K562 (cell line): ENCODE results near the gene SIK3. TPM values are rescaled to one million over a fixed set of nuclear protein-coding genes. Genes with fewer than 3 reads are reported as not detected.

Experiments
- ATAC-seq: fragments of 200-7000 bp; cut with Tn5 transposase; 3 replicates; pipeline ENCODE4 v1.9.1; 2020; ENCODE audit warnings: moderate library complexity
- BruUV-seq: library from RNA; stranded (reverse); fragments of 400-500 nt; replicated peaks from 2 replicates; lab custom pipeline; 2021; lab: Mats Ljungman, UMichigan
- CTCF ChIA-PET: fragments of 300-600 bp; formaldehyde crosslinking; extraction: SDS; loops from one replicate; lab custom pipeline; 2021; ENCODE audit warnings: low intra/inter-chr PET ratio; lab: Yijun Ruan, JAX
- POLR2A ChIA-PET: fragments of 300-600, 350-650 bp; sonication (Branson Sonifier 250); formaldehyde crosslinking; extraction: SDS; loops from one replicate; lab custom pipeline; 2021; ENCODE audit warnings: antibody characterized with exemption, inconsistent platforms; lab: Yijun Ruan, JAX
- DNase-seq, 4 experiments: peaks; one replicate each; pipeline versions ENCODE4 v3.0.0 to v3.0.0-alpha.2; 2011 to 2018; ENCODE audit warnings: low spot score in 3 of 4, mixed read lengths in 3 of 4; ENCODE audit errors: extremely low read depth in 1 of 4
- FAIRE-seq: peaks from 2 replicates; lab custom pipeline; 2011; peaks lifted over from hg19 to GRCh38; lab: Jason Lieb, UNC
- H2AFZ ChIP-seq: 2 replicates; pipeline ENCODE4 v1.6.0; 2011; ENCODE audit warnings: low read depth, low read length, control low read depth, inconsistent platforms
- H3K27ac ChIP-seq: fragments of 200-600 bp; 3 replicates; pipeline ENCODE4 v1.8.0; 2011; ENCODE audit warnings: low read depth, mild to moderate bottlenecking, control low read depth, inconsistent platforms, low read length, moderate library complexity, mixed read lengths; ENCODE audit errors: extremely low read depth
- H3K27me3 ChIP-seq, 2 experiments: fragments of 300-600 bp in 1 of 2; 2 replicates in 1 of 2; 3 replicates in 1 of 2; pipeline versions ENCODE4 v1.6.0 to v1.8.0; 2011; ENCODE audit warnings: inconsistent platforms in 2 of 2, low read length in 2 of 2, mild to moderate bottlenecking in 1 of 2, mixed read lengths in 1 of 2, moderate library complexity in 1 of 2; ENCODE audit not compliant: control insufficient read depth in 2 of 2, insufficient read depth in 2 of 2
- H3K36me3 ChIP-seq: fragments of 300-600 bp; 3 replicates; pipeline ENCODE4 v1.8.0; 2011; ENCODE audit warnings: mild to moderate bottlenecking, low read length, inconsistent platforms; ENCODE audit not compliant: control insufficient read depth, insufficient read depth
- H3K4me1 ChIP-seq, 2 experiments: fragments of 200-600 bp in 1 of 2; replicated peaks in 1 of 2; 2 replicates in 1 of 2; 3 replicates in 1 of 2; pipeline versions ENCODE4 v1.5.1 to v1.8.0; 2011; ENCODE audit warnings: inconsistent platforms in 2 of 2, low read length in 2 of 2, mild to moderate bottlenecking in 1 of 2, mixed read lengths in 1 of 2, moderate library complexity in 1 of 2; ENCODE audit not compliant: control insufficient read depth in 2 of 2, insufficient read depth in 2 of 2
- H3K4me2 ChIP-seq: 2 replicates; pipeline ENCODE4 v1.6.1; 2011; ENCODE audit warnings: low read length, control low read depth, inconsistent platforms, mixed read lengths; ENCODE audit not compliant: insufficient read depth
- H3K4me3 ChIP-seq: fragments of 200-600 bp; sonication (generic), shearing (Covaris generic); 2 replicates; pipeline ENCODE4 v1.5.1; 2016; ENCODE audit warnings: control low read depth, inconsistent platforms
- H3K79me2 ChIP-seq: fragments of 200-600 bp; 3 replicates; pipeline ENCODE4 v1.8.0; 2011; ENCODE audit warnings: low read length, inconsistent platforms; ENCODE audit not compliant: control insufficient read depth, insufficient read depth
- H3K9ac ChIP-seq, 2 experiments: 2 replicates each; pipeline versions ENCODE4 v1.6.0 to v1.6.1; 2011; ENCODE audit warnings: low read depth in 2 of 2, low read length in 2 of 2, control low read depth in 1 of 2, inconsistent platforms in 1 of 2, mild to moderate bottlenecking in 1 of 2, mixed read lengths in 1 of 2; ENCODE audit not compliant: insufficient read depth in 1 of 2
- H3K9me1 ChIP-seq: one replicate; pipeline ENCODE4 v1.6.0; 2011; ENCODE audit warnings: inconsistent platforms, mild to moderate bottlenecking, low read length, moderate library complexity; ENCODE audit not compliant: control insufficient read depth, insufficient read depth
- H3K9me3 ChIP-seq: replicated peaks from 2 replicates; pipeline ENCODE4 v1.5.1; 2011; ENCODE audit warnings: low read depth, low read length, inconsistent platforms; ENCODE audit not compliant: control insufficient read depth, insufficient read depth
- H4K20me1 ChIP-seq: replicated peaks from 2 replicates; pipeline ENCODE4 v1.6.1; 2011; ENCODE audit warnings: low read length, inconsistent platforms, mixed read lengths; ENCODE audit not compliant: control insufficient read depth, insufficient read depth
- CBX5 ChIP-seq: IDR thresholded peaks from 2 replicates; pipeline ENCODE4 v1.6.1; 2014; ENCODE audit warnings: low read depth, borderline replicate concordance
- CREB1 ChIP-seq, 2 experiments: sonication (generic) in 1 of 2; formaldehyde crosslinking in 1 of 2; IDR thresholded peaks; 2 replicates each; pipeline versions ENCODE4 v1.6.1 to v1.8.0; 2012 to 2022; ENCODE audit warnings: inconsistent platforms in 1 of 2, mild to moderate bottlenecking in 1 of 2, missing genetic modification reagents in 1 of 2, moderate library complexity in 1 of 2
- ERF ChIP-seq: fragments of 450-650 bp; formaldehyde crosslinking; IDR thresholded peaks from 2 replicates; pipeline ENCODE4 v1.4.0; 2020; ENCODE audit warnings: mild to moderate bottlenecking, mixed read lengths
- GTF2A2 ChIP-seq: IDR thresholded peaks from 2 replicates; pipeline ENCODE4 v1.6.1; 2016; ENCODE audit warnings: mild to moderate bottlenecking, missing genetic modification characterization, missing compliant biosample characterization
- HNRNPL ChIP-seq: fragments of 200-400 bp; formaldehyde crosslinking; IDR thresholded peaks from 2 replicates; pipeline ENCODE4 v1.6.1; 2017; ENCODE audit warnings: low read depth, mild to moderate bottlenecking, low read length
- KAT7 ChIP-seq: sonication (generic); formaldehyde crosslinking; IDR thresholded peaks from 2 replicates; pipeline ENCODE4 v1.8.0; 2022; ENCODE audit warnings: missing genetic modification reagents, mild to moderate bottlenecking, borderline replicate concordance
- KAT8 ChIP-seq: fragments of 450-650 bp; IDR thresholded peaks from 2 replicates; pipeline ENCODE4 v1.6.1; 2016; ENCODE audit warnings: low read depth, mild to moderate bottlenecking
- MECOM ChIP-seq: fragments of 250-450 bp; sonication (Bioruptor Pico); IDR thresholded peaks from 2 replicates; pipeline ENCODE4 v1.8.0; 2022; ENCODE audit warnings: inconsistent platforms
- NCOA6 ChIP-seq: fragments of 450-650 bp; IDR thresholded peaks from 2 replicates; pipeline ENCODE4 v1.6.1; 2017; ENCODE audit warnings: mild to moderate bottlenecking
- NEUROD1 ChIP-seq: fragments of 150-350 bp; IDR thresholded peaks from 2 replicates; pipeline ENCODE4 v1.6.1; 2014; ENCODE audit warnings: borderline replicate concordance, low read length, low read depth; ENCODE audit not compliant: partially characterized antibody
- RAD21 ChIP-seq, 2 experiments: fragments of 250-450 bp in 1 of 2; fragments of 450-650 bp in 1 of 2; sonication (Bioruptor Pico) in 1 of 2; formaldehyde crosslinking in 1 of 2; IDR thresholded peaks in 1 of 2; conservative IDR thresholded peaks in 1 of 2; 2 replicates each; pipeline versions ENCODE4 v1.4.0 to v1.8.0; 2020 to 2022; ENCODE audit warnings: mild to moderate bottlenecking in 2 of 2, moderate library complexity in 1 of 2
- RFX1 ChIP-seq: fragments of 450-650 bp; IDR thresholded peaks from 2 replicates; pipeline ENCODE4 v1.6.1; 2016; ENCODE audit warnings: mild to moderate bottlenecking, moderate library complexity
- SIN3B ChIP-seq: fragments of 450-650 bp; IDR thresholded peaks from 2 replicates; pipeline ENCODE4 v1.6.1; 2017; ENCODE audit warnings: low read depth, mild to moderate bottlenecking, moderate library complexity
- SMAD3 ChIP-seq: fragments of 450-650 bp; formaldehyde crosslinking; conservative IDR thresholded peaks from 2 replicates; pipeline ENCODE4 v1.4.0; 2020; ENCODE audit warnings: mild to moderate bottlenecking
- SP2 ChIP-seq: IDR thresholded peaks from 2 replicates; pipeline ENCODE4 v1.6.1; 2011; ENCODE audit warnings: mild to moderate bottlenecking, low read depth, low read length, moderate library complexity; ENCODE audit not compliant: poor library complexity, severe bottlenecking; ENCODE audit errors: extremely low read depth
- ZBTB17 ChIP-seq: fragments of 450-650 bp; formaldehyde crosslinking; IDR thresholded peaks from 2 replicates; pipeline ENCODE4 v1.4.0; 2020; ENCODE audit warnings: mild to moderate bottlenecking
- ZFP36 ChIP-seq: fragments of 150-350 bp; IDR thresholded peaks from 2 replicates; pipeline ENCODE4 v1.6.1; 2018; ENCODE audit warnings: low read length, low read depth; ENCODE audit not compliant: partially characterized antibody
- ZNF561 ChIP-seq: fragments of 450-650 bp; formaldehyde crosslinking; conservative IDR thresholded peaks from 2 replicates; pipeline ENCODE4 v1.4.0; 2020; ENCODE audit warnings: mild to moderate bottlenecking, moderate library complexity
- ZNF717 ChIP-seq: fragments of 250-450 bp; sonication (Bioruptor Pico); IDR thresholded peaks from 2 replicates; pipeline ENCODE4 v1.5.0; 2021
- WGBS: fragments of 100-300 bp; shearing (Covaris generic); methylation state at CpG from one replicate; pipeline ENCODE4 v1.1.6; 2016; ENCODE audit warnings: low coverage, mixed read lengths; ENCODE audit not compliant: insufficient coverage; ENCODE audit errors: missing lambda C conversion rate; 5-methylcytosine and 5-hydroxymethylcytosine counted together
- in situ Hi-C: fragments of 300-500 bp; cut with MboI; formaldehyde crosslinking; loops from 4 replicates; pipeline ENCODE4 v1.15.0; 2018; ENCODE audit warnings: inconsistent platforms, mixed read lengths
- intact Hi-C: fragments of 100-400 bp; cut with micrococcal nuclease; formaldehyde crosslinking; loops from 2 replicates; pipeline ENCODE4 v1.14.2; 2022
- polyA plus RNA-seq, 8 experiments: library from polyadenylated mRNA; depleted of rRNA in 4 of 8; stranded (reverse) in 5 of 8; unstranded in 3 of 8; fragments of >200 nt; fragmentation: Nextera tagmentation in 2 of 8; fragmentation: Illumina TruSeq in 1 of 8; extraction: Ambion mirVana in 2 of 8; extraction: Trizol in 1 of 8; gene quantifications; 2 replicates each; pipeline versions ENCODE4 v1.2.1 to v1.2.3, GENCODE V29; 2011 to 2014; ENCODE audit warnings: inconsistent platforms in 1 of 8, missing spikeins in 1 of 8
- total RNA-seq, 7 experiments: library from RNA; depleted of rRNA in 6 of 7; stranded (reverse); fragments of >200 nt in 6 of 7; fragmentation: Illumina TruSeq in 2 of 7; extraction: Trizol in 2 of 7; gene quantifications; 2 replicates each; pipeline versions ENCODE4 v1.2.1 to v1.2.3, GENCODE V29; 2011 to 2021; ENCODE audit warnings: low replicate concordance in 1 of 7
- TF ChIP-seq, protein P1 (sequence below): fragments of 450-650 bp; formaldehyde crosslinking; IDR thresholded peaks from 2 replicates; pipeline ENCODE4 v1.4.0; 2020; ENCODE audit warnings: mild to moderate bottlenecking, moderate library complexity

The SIK3 gene
- total and polyA plus RNA-seq, 9 of the 15 experiments (the other 6 are each of a cell fraction or from before 2014, with no cell fraction given): 1.6 to 21.6 (median 8.0) TPM

DNA sequence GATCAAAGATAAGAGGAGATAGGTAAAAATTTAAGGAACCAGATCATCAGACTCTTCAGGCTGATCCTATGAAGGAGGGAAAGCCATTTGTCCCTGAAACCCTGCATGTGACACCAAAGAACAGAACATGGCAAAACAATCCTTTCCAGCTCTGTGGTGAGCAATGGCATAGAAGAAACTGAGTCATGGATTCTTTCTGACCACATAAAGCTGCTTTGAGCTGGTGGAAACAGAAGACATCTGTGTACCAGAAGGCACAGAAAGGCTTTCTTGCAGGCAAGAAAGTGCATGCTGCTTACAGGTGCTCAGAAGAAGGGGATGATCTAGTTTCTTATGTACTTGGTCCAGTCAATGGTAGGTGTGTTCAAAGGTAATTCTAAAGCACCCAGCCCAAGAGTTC, 215.8 kb downstream of the SIK3 start (continued):
- TF ChIP-seq SIN3B: no peak
- no peak for TF ChIP-seq ZBTB17 (CRISPR knock-in tag)
- TF ChIP-seq SMAD3 (CRISPR knock-in tag): no peak
- no peak for TF ChIP-seq ERF

DNA sequence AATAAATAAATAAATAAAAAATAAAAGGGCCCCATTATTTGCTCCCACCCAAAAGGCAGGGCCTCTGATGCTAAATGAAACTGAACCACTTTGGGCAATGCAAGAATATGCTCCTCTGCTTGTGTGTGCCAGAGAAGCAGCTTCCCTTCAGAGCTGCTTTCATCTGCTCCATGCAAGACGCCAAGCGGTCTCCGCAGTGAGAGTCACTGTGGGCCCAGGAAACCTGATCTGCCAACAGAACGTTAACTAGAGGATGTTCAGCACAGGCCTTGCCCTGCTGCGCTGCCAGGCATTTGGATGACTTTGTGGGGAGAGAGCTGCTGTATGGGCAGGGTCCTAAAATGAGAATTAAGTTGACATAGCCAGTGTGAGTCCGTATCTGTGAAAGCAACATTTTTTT, 217.1 kb downstream of the SIK3 start:
- Histone ChIP-seq H3K27me3 (no peaks in the 10 kb centered on the region), H3K79me2 (no peaks in the 10 kb centered on the region), H3K4me2 (no peak overlapping the region), H4K20me1 (no peaks in the 10 kb centered on the region), H3K4me1 (no peaks in the 10 kb centered on the region), H3K9me3 (no peaks in the 10 kb centered on the region), H3K36me3 (peaks cover 4% of the 10 kb centered on the region; the same call in 1 of the 3 replicates), H3K4me3 (no peak overlapping the region), H3K9me1 (no peaks in the 10 kb centered on the region), H3K27ac (no peak overlapping the region), H3K9ac (no peak overlapping the region), H2AFZ (no peak overlapping the region)
- CTCF ChIA-PET: interaction anchor here (2.6 kb wide), 1 partner anchor 225 kb away, joined by 23 read pairs; no protein-coding TSS in a partner anchor
- intact Hi-C loops: loop anchor here (2.0 to 5.0 kb wide), 2 partner anchors 216 to 346 kb away; no protein-coding TSS in a partner anchor
- FAIRE-seq: no peak
- no peak for DNase-seq
- POLR2A ChIA-PET: no interaction called here
- BruUV-seq: no TSS peak
- ATAC-seq: no peak
- WGBS: 86% methylated on average over 6 of the region's 6 CpGs
- in situ Hi-C loops: loop anchor here (5.0 to 10.0 kb wide), 2 partner anchors 221 to 344 kb away; no protein-coding TSS in a partner anchor
- TF ChIP-seq ZNF717 (CRISPR knock-in tag): no peak
- no peak for TF ChIP-seq ZFP36
- no peak for TF ChIP-seq MECOM (CRISPR knock-in tag)
- no peak for TF ChIP-seq NEUROD1
- no peak for TF ChIP-seq RFX1
- no peak for TF ChIP-seq KAT8
- no peak for TF ChIP-seq HNRNPL
- no peak for TF ChIP-seq GTF2A2
- TF ChIP-seq ZNF561 (CRISPR knock-in tag): no peak
- TF ChIP-seq CREB1 (IDR thresholded peaks at IDR 0.05): no peak
- TF ChIP-seq CREB1 (CRISPR knock-in tag; IDR thresholded peaks at IDR 0.05): no peak
- TF ChIP-seq CBX5: no peak
- TF ChIP-seq RAD21 (CRISPR knock-in tag; conservative IDR thresholded peaks at IDR 0.05 in 1 of 2, IDR thresholded peaks at IDR 0.05 in 1 of 2): no peak
- TF ChIP-seq KAT7 (CRISPR knock-in tag): no peak
- no peak for TF ChIP-seq SP2
- TF ChIP-seq, protein P1, sequence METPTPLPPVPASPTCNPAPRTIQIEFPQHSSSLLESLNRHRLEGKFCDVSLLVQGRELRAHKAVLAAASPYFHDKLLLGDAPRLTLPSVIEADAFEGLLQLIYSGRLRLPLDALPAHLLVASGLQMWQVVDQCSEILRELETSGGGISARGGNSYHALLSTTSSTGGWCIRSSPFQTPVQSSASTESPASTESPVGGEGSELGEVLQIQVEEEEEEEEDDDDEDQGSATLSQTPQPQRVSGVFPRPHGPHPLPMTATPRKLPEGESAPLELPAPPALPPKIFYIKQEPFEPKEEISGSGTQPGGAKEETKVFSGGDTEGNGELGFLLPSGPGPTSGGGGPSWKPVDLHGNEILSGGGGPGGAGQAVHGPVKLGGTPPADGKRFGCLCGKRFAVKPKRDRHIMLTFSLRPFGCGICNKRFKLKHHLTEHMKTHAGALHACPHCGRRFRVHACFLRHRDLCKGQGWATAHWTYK (CRISPR knock-in tag): no peak
- no peak for TF ChIP-seq NCOA6
